Bronchial epithelial cell (primary cell): ENCODE results near the gene DYNLRB2. TPM values are rescaled to one million over a fixed set of nuclear protein-coding genes. Genes with fewer than 3 reads are reported as not detected.

Experiments
- DNase-seq: peaks from one replicate; pipeline ENCODE4 v3.0.0-alpha.2; 2010; ENCODE audit warnings: low read depth
- FAIRE-seq: peaks from 2 replicates; lab custom pipeline; 2011; peaks lifted over from hg19 to GRCh38; lab: Jason Lieb, UNC
- H3K27me3 ChIP-seq: 2 replicates; pipeline ENCODE4 v1.5.1; 2011; ENCODE audit warnings: low read length; ENCODE audit not compliant: control insufficient read depth, insufficient read depth
- H3K36me3 ChIP-seq: 2 replicates; pipeline ENCODE4 v1.5.1; 2011; ENCODE audit warnings: low read length; ENCODE audit not compliant: control insufficient read depth, insufficient read depth
- H3K4me3 ChIP-seq: 2 replicates; pipeline ENCODE4 v1.5.1; 2011; ENCODE audit warnings: mild to moderate bottlenecking, low read depth, low read length, control low read depth
- total RNA-seq: library from RNA; depleted of rRNA; stranded (reverse); fragments of >200 nt; gene quantifications from 2 replicates; pipeline ENCODE4 v1.2.1, GENCODE V29; 2014
- TF ChIP-seq, protein P1 (sequence below): IDR thresholded peaks from 2 replicates; pipeline ENCODE4 v1.5.1; 2011; ENCODE audit warnings: mild to moderate bottlenecking, moderate library complexity, low read length, control low read depth, inconsistent platforms; ENCODE audit not compliant: insufficient read depth, severe bottlenecking

DYNLRB2 gene
- total RNA-seq, 1 donor from 2014 or later = not detected

DNA sequence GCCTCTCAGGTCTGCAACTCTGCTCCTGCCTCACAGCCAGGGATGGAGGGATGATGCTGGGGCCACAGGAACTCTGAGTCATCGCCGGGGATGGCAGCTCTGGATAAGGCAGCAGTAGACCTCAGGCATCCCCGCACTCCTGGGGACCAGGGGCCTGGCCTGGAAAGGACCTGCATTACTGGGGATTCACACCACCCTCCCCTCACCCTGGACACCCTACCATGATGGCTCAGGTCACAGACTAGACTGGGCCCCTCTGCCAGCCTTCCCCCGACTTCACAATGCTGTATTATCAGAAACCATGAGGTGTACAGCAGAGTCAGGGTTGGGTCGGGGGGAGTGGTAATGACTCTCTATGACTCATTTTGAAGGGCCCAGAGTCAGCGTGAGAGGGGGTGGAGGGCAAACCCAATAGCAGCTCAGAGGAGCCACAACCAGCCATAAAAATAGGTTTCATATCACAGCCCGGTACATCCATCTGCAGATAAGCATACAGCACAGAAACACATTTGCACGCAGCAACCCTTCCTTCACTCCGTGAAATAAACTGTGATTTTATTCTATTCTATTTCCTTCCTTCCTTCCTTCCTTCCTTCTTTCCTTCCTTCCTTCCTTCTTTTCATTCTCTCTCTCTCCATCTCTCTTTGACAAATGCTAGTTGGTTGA lies 28.8 kb downstream of the DYNLRB2 start:
- H3K27me3 ChIP-seq = no peaks in the 10 kb centered on the region
- FAIRE-seq (no peak), DNase-seq (peak; percentile 48)
- no peaks in the 10 kb centered on the region for H3K36me3 ChIP-seq
- no peak overlapping the region for H3K4me3 ChIP-seq
- TF ChIP-seq, protein P1, sequence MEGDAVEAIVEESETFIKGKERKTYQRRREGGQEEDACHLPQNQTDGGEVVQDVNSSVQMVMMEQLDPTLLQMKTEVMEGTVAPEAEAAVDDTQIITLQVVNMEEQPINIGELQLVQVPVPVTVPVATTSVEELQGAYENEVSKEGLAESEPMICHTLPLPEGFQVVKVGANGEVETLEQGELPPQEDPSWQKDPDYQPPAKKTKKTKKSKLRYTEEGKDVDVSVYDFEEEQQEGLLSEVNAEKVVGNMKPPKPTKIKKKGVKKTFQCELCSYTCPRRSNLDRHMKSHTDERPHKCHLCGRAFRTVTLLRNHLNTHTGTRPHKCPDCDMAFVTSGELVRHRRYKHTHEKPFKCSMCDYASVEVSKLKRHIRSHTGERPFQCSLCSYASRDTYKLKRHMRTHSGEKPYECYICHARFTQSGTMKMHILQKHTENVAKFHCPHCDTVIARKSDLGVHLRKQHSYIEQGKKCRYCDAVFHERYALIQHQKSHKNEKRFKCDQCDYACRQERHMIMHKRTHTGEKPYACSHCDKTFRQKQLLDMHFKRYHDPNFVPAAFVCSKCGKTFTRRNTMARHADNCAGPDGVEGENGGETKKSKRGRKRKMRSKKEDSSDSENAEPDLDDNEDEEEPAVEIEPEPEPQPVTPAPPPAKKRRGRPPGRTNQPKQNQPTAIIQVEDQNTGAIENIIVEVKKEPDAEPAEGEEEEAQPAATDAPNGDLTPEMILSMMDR = no peak

DNA sequence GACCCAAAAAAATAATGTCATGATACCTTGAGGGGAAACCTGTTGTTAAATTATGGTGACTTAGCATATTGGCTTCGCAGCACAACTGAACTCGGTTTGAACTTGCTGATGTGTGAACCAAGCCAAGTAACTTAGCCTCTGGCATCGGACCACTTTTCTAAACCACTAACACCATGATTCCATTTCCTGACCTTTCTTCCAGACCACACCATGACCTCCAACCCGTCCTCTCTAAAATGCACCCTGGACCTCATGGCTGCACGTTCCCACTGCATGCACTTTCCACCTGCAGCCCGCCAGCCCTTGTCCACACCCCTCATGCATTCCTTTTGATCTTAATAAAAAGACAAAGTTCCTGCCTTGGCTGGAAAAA lies 29.3 kb downstream of the DYNLRB2 start:
- DNase-seq (no peak), FAIRE-seq (no peak)
- H3K4me3 ChIP-seq = no peak overlapping the region
- H3K36me3 ChIP-seq = no peaks in the 10 kb centered on the region
- H3K27me3 ChIP-seq = no peaks in the 10 kb centered on the region
- TF ChIP-seq, protein P1 = no peak

DNA sequence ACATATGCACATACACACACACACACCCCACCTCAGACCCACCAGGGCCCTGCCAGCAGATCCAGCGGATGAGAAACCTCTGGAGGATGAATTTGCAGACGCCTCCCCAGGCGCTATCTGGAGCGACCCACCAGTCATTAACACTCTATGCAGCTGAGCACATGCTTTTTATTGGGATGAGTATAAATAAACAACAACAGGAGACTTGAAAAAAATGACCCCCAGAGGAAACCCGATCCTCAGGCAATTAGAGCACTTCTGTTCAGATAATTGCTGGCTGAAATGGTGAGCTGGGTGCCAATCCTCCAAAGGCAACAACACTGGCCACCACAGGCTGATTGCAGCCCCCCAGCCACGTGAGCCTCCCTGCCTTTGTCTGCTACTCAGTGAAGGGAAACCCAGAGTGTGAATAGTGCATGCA lies 32.9 kb downstream of the DYNLRB2 start:
- H3K4me3 ChIP-seq = no peak overlapping the region
- no peaks in the 10 kb centered on the region for H3K27me3 ChIP-seq
- TF ChIP-seq, protein P1 = no peak
- DNase-seq = no peak
- H3K36me3 ChIP-seq = no peaks in the 10 kb centered on the region
- FAIRE-seq = no peak

DNA sequence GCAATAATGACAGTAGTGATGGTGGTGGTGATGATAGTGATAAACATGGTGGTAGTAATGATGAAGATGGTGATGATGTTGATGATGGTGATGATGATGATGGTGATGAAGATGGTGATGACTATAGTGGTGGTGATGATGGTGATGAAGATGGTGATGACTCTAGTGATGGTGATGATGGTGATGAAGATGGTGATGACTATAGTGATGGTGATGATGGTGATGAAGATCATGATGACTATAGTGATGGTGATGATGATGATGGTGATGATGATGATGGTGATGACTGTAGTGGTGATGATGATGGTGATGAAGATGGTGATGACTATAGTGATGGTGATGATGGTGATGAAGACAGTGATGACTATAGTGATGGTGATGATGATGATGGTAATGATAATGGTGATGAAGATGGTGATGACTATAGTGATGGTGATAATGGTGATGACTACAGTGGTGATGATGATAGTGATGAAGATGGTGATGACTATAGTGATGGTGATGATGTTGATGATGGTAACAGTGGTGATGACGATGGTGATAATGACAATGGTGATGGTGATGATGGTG lies 35.6 kb downstream of the DYNLRB2 start:
- no peak for FAIRE-seq
- DNase-seq = no peak
- TF ChIP-seq, protein P1 = no peak
- Histone ChIP-seq H3K36me3 (no peaks in the 10 kb centered on the region), H3K4me3 (no peak overlapping the region), H3K27me3 (no peaks in the 10 kb centered on the region)

DNA sequence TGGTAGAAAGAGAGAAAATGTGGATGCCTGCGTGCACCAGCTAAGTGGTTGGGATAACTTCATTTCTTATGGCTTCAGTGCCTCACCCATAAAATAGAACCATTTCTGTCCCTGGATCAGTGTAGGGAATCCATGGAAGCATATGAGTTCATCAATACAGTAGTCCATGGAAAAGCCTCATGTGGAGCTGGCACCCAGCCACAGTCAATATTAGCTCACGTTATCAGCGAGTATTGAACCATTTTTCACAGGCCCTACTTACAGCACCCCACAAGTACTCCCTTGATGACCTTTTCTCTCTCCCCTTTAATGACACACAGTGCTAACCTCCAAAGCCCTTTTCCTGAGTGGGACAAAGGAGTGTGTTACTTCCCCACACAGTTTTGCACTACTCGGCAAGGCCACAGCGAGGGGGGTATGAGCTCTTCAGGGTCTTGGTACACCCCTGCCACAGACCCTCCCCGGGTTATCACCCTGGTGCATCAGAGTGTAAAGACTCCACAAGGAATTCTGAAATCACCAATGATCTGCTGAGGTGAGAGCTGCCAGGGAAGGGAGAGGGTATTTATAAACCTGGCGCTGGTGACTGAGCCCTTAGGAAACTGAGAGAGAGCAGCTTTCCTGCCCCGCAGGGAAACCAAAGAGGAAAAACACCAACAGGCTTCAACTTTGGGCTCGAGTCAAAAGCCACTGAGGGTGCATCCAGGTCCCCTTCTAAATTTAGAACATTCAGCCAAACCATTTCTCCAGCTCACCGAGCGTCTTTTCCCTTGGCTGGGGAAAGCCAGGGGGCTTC lies 36.9 kb downstream of the DYNLRB2 start:
- FAIRE-seq (no peak), DNase-seq (no peak)

More for the DNA sequence above, 36.9 kb downstream of the DYNLRB2 start:
- TF ChIP-seq, protein P1 = no peak
- H3K36me3 ChIP-seq = no peaks in the 10 kb centered on the region
- no peaks in the 10 kb centered on the region for H3K27me3 ChIP-seq
- H3K4me3 ChIP-seq = no peak overlapping the region
